ENCODE results near the gene OXT. TPM values are rescaled to one million over a fixed set of nuclear protein-coding genes. Genes with fewer than 3 reads are reported as not detected.

The OXT gene
- total and polyA plus RNA-seq, 2 of the 8 experiments (the other 6 are each of a cell fraction or from before 2014, with no cell fraction given): not detected

DNA sequence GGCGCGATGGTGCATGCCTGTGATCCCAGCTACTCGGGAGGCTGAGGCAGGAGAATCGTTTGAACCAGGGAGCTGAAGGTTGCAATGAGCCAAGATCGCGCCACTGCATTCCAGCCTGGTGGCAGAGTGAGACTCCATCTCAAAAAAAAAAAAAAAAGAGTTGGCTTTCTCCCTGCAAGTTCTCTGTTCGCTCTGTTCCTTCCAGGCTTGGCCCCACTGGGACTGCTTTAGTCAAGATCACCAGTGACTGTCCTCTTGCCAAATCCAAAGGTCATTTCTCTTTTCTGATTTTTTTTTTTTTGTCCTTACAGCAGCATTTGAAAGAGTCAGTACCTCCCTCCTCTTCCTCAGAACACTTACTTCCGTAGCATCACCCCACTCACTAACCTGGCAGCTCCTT is 38.8 kb upstream of the OXT start (continued):
- TF ChIP-seq, protein P1, sequence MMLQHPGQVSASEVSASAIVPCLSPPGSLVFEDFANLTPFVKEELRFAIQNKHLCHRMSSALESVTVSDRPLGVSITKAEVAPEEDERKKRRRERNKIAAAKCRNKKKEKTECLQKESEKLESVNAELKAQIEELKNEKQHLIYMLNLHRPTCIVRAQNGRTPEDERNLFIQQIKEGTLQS (IDR thresholded peaks at IDR 0.05; ENCODE audit: insufficient read depth, low read depth, low read length): no peak
- TF ChIP-seq TAF1 (IDR thresholded peaks at IDR 0.05; ENCODE audit: low read depth, low read length) (no peak), JUND (IDR thresholded peaks at IDR 0.05; ENCODE audit: low read length) (no peak), RNF2 (IDR thresholded peaks at IDR 0.05; ENCODE audit: borderline replicate concordance, low read depth, low read length, missing control alignments, poor library complexity, severe bottlenecking) (no peak), RBBP5 (IDR thresholded peaks at IDR 0.05; ENCODE audit: borderline replicate concordance, low read depth, low read length) (no peak)
- TF ChIP-seq, protein P2, sequence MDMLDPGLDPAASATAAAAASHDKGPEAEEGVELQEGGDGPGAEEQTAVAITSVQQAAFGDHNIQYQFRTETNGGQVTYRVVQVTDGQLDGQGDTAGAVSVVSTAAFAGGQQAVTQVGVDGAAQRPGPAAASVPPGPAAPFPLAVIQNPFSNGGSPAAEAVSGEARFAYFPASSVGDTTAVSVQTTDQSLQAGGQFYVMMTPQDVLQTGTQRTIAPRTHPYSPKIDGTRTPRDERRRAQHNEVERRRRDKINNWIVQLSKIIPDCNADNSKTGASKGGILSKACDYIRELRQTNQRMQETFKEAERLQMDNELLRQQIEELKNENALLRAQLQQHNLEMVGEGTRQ (IDR thresholded peaks at IDR 0.05; ENCODE audit: low read length): no peak

All from H1 (cell line).